NCI-H2227 (cell line): Measurements from ENCODE around the gene DNASE2B.

ENCODE experiments used
- DNase-seq: peaks from one replicate; lab custom pipeline; 2025; ENCODE audit not compliant: unreplicated experiment; lab: John Stamatoyannopoulos, UW

Gene DNASE2B

DNA sequence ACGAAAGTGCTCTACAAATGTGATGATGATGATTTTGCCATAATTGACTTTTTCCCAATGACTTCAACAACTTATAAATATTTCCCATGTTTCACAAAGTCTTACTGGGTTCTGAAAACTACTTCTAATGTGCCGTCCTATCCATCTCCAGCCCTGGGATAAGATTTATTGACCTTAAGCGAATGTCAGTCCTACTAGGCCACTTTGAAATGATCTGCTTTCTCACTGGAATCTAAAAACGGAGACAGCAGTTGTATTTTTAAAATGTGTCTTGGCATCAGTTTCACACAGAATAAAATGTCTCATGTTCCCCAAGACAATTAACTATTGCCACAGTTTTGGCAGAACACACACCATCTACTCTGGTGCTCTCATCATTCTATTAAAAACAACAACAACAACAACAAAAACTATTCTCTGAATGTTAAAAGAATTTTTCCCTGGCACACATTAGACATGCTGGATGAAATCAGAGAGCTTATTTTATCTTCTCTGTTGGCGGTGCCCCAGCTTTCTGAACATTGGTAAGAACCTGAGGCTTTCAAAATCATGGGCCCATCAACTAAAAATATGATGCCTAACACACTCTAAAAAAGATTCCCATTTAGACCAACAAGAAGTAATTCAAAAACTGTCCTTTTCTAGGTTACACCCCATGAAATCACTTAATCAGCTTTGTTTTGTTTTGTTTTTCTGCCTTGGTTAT, 23.1 kb upstream of the DNASE2B start:
- DNase-seq = no peak

DNA sequence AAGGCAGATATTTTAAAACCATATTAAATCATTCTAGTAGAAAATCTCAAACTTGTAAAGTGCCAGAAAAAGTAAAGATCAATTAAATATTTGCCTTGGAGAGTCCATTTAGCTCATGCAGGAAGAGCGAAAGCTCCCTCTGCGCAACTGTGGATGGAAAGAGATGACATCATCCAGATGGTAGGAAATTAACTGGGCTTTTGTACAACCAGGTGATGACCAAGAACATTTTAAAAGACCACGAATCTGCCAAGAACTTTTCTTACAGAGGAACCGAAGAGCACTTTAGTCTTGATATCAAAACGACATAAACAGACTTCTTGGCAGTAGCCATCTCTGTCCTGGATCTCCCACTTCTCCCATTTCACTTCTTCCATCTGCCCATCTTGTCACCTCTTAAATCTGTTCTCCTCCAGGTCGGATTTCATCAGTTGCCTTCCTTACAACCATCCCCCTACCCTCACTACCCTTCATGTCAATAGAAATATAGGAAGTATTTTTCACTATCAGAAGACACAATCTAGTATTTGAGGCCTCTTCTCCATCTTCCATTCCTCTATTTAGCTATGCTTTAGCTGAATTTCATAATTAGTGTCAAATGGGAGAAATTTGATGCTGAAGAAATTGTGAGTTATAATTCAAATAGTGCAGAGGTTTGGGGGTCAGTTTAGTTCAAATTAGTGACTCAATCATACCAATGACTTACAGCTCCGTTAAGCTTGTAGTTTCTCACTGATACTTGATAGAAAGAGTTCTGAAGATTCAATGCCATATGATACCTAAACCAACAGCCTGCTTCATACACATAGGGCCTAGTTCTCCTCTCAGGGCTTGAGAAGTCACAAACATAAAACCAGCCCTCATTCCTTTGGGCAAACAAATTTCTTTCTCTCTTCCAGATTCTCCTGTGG, 22.0 kb upstream of the DNASE2B start:
- DNase-seq = no peak

DNA sequence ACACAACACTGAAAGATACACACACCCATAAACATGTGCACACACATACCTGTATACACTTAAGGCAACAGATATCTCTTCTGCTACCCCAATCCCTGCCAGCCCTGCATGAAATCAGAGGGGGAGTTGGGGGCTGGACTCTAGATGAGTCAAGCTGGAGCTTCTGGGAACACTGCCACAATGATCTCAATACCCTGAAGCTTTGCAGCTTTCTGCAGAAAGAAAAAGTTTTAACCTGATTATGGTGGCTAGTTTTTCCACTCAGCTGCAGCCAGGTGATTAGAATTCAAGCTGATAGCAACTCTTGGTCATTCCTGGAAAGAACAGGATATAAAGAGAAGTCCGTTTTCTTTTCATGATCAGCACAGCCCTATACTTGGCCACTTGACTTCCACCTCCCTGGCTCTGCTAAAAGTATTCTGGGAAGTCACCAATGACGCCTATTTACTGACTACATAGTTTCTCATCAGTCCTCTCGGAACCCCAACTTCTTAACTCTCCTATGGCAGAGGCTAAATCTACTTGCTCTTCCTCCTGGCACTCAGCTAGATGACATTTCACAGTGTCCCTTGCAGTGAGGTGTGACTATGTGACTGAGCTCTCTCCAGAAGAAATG, 20.7 kb upstream of the DNASE2B start:
- DNase-seq = no peak

DNA sequence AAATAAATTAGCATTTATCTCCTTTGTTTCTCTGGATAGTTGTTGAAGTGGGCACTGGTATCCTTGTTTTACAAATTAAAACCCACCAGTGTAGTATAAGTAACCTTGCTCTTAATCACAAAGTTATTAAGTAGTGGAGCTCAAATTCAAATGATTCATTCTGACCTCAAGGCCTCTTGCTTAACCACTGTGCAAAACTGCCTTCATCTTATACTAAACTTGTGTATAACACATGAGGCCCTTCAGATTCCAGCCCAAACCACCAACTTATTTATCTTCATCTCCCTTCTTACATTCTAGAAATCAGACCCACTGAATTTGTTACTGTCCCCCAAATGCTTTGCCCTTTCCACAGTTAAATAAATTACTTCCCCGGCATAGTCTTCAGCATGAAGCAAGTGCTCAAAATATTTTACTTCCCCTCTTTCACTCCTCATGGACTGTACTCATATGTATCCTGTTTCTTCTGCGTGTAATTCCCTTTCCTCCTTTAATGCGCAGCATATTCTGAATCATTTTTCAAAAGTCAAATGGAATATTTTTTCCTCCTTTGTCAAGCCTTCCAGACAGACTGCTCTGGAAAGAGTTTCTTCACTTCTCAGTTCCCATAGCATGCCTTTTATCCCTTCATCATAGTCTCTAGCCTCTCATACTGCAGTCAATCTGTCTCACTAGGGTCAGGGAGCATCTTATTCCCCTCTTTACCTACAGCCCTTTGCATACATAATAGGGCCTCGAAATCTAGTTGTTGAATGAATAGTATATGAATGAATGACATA, 19.0 kb upstream of the DNASE2B start:
- no peak for DNase-seq

DNA sequence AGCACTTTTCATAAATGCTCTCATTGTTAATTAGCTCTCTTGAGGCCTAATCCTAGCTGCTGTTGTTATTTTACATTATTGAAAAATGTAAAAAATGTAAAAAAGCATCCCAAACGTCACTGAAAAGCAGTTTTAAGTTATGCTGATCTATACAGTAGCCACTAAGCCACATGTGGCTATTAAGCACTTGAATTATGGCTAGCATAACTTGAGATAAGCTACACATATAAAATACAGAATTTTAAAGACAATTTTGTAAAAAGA, 18.4 kb upstream of the DNASE2B start:
- DNase-seq = no peak

DNA sequence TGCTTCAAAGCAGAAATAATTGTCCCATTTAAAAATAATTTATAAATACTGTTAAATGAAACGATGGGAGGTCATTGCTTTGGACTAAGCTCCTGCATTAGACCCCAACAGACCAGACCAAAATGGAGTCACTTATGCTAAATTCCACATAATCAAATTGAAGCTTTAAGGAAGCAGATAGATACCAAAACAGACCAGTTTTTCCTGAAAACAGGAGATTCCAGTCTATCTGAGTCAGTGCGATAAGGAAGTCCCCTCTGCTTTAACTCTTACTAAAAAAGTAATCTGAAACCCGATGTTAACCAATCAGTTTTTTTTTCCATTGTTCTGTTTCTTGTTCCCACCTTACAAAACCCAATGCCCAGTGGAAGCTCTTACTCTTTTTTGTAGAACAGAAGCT, 16.2 kb upstream of the DNASE2B start:
- DNase-seq = no peak

DNA sequence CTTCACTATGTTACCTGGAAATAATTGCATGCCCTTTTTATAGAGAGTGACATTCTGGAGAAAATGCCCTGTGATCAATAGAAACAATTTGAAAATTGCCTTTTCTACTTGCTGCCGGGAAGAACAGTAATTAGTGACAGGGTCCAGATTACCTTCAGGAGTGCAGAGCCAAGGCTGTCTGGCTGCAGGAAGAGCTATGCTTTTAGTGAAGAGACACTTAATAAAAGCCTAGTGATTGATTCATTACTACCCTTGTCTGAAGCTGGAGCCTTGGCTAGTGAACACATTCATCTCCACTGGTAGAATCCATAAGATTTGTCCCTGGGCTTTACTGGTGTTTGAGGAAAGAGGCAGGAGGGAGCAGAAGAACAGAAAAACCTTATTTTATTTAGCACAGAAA, 12.9 kb upstream of the DNASE2B start:
- DNase-seq = peak; percentile 64

DNA sequence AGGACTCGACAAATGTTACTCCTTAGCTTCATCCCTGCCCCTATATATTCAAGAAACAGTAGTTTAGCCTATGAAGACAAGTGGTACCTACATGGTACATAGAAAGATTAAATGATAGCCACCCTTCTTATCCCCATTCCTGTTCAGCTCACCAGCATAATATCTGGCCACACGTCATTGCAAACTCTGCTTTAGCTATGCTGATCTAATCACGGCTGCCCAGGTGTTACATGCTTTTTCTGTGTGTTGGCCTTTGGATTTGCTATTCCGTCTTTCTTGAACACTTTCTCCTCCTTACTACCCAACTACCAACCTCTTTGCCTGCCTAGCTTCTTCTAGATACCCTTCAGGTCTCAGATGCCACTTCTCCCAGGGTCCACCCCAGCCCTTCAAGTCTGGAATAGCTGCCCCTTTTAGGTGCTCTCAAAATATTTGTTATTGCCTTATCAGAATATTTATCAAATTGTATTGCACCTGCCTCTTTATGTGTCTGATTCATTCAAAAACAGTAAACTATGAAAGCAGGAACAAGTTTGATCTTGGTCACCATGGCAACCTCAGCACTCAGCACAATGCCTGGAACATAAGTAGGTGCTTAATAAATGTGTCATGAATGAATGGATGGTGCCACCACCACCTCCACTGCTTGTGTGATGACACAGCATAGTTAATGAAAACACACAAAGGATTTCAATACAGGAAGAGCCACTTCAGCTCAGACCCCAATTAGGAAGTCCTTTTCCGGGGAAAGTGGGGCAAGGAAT, 11.4 kb upstream of the DNASE2B start:
- no peak for DNase-seq

DNA sequence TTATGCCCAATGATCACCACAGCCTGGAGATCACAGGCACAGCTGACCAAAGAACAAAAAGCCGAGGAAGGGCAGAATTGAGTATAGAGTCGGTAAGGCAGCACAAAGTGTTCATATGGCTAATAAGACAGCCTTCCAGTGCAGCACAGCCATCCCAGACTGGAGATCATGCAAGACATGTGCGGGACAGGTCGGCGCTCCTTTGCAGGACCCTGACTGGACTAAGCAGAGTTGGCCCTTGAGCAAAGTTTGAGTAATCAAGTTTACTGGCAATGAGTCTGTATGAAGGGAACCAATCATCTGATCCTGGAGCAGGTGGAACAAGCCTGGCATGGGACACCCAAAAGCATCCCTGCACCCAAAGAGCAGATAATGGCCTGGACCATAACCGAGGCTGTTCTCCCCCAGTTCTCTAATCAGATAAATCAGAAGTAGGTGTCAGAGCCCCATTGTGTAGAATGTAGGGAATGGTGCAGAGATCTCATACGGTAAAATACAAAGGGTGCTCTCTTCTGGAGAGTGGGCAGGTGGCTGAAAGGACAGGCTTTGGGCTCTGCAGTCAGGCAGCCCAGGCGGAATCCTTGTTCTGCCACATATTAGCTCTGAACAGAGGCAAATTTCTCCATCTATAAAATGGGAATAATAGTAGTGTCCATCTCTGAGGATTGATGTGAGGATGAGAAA, 10.7 kb upstream of the DNASE2B start:
- no peak for DNase-seq

DNA sequence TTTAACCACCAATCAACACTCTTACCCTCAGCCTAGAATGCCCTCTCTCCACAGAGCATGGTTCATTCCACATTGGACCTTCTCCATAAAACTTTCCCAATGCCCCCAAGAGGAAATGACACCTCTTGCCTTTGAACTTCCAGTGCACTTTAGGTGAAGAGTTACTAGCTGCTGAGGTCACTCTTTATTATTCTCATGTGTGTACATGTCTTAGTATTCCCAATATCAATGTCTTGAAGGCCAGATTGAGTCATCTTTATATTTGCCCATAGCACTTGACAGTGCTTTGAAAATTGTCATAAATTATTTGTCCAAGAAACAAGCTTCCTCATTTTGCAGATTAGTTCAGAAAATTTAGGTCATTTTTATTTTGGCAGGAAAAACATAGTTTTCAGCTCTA, 8.1 kb upstream of the DNASE2B start:
- DNase-seq = no peak

DNA sequence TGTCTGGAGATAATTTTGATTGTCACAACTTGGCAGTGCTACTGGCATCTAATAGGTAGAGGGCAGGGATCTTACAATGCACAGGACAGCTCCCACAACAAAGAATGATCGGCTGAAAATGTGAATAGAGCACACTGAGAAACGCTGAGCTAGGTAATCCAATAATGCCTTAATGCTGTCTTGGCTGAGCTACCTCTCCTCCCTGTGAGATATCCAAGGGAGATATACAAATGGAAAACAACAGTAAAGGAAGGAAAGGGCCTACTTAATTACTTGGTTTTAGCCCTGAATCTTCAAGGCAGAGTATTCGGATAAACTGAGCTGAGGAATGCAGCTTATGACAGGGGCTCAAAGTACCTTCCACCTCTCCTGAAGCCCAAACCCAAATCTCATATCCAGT, 2.9 kb downstream of the DNASE2B start:
- DNase-seq = no peak

DNA sequence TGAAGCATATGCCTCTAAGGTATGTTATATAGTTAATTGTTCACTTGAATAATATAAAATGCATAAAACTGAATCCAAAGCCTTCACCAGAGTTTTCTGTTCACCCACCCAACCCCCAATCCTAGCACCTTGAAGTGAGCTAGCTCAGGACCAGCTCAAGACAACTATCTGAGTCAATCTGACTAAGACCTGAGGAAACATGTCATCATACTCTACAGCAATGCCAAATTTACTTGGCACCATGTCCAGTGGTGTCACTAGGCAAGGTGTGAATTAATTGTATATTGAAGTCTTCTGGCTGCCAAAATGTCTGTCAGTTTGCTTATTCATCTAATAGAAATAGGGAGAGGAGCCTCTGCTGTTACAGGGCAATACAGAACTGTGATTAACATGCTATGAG, 3.8 kb downstream of the DNASE2B start:
- DNase-seq = no peak

DNA sequence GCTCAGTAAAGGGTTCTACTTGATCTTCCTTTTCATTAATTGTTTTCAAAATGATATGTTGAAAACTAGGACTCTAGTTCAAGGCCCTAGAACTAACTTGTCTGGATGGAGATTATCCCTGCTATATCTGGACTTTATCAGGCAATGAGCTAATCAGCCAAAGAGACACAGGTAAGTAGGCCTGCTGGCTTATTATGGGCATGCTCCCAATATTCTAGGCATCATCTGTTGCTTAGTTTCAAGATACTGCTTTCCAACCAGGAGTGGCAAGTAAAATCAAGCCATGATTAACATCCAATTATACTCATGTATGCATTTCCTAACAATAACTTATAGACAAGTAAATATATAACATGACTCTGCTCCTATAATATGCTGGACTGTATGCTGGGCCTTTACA, 4.2 kb downstream of the DNASE2B start:
- DNase-seq = no peak

DNA sequence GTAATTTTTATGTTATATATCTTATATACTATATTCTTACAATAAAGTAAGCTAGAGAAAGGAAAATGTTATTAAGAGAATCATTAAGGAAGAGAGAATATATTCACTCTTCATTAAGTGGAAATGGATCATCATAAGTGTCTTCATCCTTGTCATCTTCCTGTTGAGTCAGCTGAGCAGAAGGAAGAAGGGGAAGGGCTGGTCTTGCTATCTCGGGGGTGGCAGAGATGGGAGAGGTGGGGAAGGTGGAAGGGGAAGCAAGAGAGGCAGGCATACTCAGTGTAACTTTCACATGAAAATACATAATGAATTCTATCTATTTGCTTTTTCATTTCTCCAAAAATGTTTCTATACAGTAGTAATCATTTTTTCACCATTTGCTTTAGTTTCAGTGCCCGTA, 5.1 kb downstream of the DNASE2B start:
- DNase-seq = no peak

DNA sequence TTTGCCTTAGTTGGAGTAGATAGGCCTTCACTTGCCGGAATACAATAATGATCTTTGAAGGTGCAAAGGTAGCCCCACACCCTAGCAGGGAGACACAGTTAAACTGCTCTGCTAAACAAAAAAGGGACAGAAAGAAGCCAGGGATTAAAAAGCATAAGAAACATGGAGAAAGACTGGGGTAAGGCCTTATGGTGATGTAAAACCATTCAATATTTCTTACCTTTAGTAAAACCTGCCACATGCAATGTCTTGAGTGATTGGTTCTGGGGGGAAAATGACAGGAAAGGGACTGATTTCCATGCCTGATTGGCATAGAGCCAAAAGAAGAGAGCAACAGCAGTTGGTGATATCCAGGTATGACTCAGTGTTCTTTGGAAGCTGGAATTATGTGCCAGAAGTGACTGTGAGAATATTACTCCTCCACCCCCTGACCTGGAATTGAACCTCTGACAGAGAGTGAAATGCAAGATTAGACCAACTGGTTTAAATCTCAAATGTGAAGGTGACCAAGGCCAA, 8.1 kb downstream of the DNASE2B start:
- DNase-seq = peak; percentile 43

DNA sequence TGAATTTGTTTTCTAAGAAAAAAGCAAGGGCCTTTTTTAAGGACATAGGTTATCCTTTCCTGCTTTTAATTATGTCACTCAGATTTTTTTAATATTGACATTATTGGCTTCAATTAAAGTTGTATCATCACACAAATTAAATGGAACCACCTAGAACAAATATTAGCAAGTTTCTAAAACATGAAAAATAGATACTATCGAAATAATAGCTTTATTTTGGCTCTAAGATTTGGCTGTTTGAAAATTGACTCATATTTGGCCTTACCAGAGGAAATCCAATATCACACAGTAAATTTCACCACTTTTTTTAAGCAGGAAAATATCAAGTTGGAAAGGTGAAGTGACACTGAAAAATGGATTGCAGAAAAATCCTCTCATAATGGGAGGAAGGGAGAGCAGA, 9.2 kb downstream of the DNASE2B start:
- no peak for DNase-seq

DNA sequence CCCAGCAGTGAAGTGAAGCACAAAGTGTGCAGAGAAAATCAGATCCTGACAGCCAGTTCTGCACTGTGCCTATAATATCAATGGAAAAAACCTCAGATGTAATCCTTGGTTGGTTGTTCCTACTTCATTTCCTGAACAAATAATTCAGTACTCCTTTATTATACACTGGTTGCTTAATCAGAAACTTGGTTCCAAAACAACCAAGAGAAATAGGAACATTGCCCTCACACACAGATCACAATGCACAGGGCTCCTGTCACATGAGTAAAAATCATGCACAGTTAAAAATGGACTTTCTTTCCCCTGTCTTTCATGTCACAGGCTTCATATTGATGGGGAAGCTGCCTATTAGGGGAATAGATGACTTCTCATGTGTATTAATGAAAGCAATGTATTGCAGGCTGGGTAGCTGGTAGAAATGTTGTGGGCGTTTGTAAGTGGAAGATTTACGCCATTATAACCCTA, 9.7 kb downstream of the DNASE2B start:
- no peak for DNase-seq

DNA sequence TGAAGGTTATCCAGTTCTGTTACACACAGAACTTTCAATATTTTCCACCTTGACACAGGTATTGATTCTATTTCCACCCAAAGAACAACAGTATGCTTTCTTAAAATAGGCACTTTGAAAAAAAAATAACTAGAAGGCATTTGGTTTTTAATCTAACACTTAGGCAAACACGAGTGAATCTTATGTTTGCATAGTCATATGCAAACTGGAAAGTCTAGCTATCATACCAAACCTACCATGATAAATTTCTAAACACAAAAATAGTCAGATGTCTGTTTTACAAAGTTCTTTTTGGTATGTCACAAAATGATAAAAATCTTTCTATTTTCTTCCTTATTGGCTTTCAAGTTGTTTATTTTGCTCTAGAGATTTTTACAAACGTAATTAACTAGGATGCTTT, 11.6 kb downstream of the DNASE2B start:
- DNase-seq = no peak

DNA sequence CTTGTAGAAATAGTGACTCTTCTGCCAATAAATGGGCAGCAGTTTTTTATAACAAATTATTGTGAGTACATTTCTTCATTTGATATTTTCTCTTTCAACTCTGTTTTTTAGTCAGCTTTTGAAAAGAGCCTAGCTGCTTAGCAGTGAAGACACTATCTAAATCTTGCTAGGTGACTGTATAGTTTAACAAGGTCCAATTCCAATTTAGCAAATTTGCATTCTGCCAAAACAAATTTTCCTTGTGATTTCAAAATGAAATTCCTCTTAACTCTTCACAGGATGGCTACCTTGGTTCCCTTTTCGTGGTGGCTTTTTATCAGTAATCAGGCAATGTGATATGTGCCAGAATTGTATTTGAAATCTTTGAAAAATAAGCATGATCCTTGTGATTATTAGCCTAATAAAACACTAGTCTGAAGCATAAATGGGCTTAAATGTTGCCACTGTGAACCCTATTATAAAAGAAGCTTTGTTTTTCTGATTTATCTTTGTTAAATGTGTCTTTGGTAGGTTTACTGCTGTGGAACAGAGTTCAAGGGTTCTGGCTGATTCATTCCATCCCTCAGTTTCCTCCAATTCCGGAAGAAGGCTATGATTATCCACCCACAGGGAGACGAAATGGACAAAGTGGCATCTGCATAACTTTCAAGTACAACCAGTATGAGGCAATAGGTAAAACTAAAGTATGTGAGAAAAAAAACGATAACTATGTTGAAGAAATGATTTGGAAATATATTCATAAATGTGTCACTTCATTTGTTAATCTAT, 12.2 kb downstream of the DNASE2B start:
- DNase-seq = no peak
